AG09319 (cell line): ENCODE results near the gene FBLN7.

ENCODE experiments used
- DNase-seq: peaks from one replicate; pipeline ENCODE4 v3.0.0-alpha.2; 2010; ENCODE audit warnings: low read depth; ENCODE audit errors: extremely low read depth
- TF ChIP-seq, protein P1 (sequence below): IDR thresholded peaks from 2 replicates; pipeline ENCODE4 v1.5.1; 2011; ENCODE audit warnings: low read depth, mild to moderate bottlenecking, inconsistent platforms, low read length, moderate library complexity

FBLN7 gene

DNA sequence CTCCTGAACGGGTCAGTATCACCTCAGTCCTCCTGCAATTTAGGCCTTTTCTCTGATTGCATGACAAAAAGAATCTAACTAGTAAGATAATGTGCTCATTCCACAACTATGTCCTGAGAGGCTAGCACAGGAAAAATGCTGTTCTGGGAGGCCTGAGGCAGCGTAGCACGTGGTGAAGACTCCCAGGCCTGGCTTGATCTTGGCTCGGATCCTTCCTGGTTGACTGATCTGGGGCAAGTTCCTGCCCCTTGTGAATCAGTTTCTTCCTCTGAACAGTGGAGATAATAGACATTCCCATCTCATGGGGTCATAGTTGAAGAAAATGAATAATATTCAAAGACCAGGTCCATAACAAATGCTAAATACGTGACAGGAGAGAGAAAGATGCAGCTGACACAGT is 12.3 kb downstream of the FBLN7 start:
- TF ChIP-seq, protein P1, sequence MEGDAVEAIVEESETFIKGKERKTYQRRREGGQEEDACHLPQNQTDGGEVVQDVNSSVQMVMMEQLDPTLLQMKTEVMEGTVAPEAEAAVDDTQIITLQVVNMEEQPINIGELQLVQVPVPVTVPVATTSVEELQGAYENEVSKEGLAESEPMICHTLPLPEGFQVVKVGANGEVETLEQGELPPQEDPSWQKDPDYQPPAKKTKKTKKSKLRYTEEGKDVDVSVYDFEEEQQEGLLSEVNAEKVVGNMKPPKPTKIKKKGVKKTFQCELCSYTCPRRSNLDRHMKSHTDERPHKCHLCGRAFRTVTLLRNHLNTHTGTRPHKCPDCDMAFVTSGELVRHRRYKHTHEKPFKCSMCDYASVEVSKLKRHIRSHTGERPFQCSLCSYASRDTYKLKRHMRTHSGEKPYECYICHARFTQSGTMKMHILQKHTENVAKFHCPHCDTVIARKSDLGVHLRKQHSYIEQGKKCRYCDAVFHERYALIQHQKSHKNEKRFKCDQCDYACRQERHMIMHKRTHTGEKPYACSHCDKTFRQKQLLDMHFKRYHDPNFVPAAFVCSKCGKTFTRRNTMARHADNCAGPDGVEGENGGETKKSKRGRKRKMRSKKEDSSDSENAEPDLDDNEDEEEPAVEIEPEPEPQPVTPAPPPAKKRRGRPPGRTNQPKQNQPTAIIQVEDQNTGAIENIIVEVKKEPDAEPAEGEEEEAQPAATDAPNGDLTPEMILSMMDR = no peak
- DNase-seq = peak; percentile 71

DNA sequence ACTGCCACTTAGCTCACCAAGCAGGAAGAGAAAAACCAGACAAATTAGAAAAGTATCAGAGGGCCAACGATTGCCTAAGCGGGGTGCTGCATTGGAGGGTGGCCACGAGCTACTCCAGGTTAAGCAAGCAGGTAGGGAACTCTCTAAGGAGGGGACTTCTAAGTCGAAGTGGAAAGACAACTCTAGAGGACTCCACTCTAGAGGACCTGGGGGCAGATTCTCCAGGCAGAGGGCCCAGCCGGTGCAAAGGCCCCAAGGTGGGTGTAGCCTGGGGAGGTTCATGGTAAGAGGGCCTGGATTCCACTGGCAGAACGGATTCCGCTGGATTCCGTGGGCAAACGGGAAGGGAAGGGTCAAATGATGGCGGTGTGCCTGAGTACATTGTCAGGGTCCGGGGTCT is 12.7 kb downstream of the FBLN7 start:
- no peak for DNase-seq
- TF ChIP-seq, protein P1 = no peak

DNA sequence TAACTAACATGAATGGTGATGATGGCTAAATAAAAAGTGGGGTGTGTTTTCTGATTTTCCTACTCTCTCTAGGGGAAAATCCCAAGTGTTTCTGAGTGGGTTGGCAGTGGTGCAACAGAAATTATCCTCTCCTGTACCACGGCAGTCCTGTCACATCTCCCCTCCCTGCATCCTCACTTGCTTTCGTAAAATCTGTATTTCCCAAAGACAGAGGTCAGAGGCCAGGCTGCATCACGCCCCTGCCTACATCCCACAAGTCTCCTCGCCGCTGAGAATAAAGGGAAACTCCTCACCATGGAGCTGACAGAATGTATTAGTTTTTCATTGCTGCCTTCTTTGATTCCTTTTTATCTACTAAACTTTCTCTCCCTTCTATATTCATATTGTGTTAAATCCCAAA is 13.1 kb downstream of the FBLN7 start:
- DNase-seq = no peak
- TF ChIP-seq, protein P1 = no peak

DNA sequence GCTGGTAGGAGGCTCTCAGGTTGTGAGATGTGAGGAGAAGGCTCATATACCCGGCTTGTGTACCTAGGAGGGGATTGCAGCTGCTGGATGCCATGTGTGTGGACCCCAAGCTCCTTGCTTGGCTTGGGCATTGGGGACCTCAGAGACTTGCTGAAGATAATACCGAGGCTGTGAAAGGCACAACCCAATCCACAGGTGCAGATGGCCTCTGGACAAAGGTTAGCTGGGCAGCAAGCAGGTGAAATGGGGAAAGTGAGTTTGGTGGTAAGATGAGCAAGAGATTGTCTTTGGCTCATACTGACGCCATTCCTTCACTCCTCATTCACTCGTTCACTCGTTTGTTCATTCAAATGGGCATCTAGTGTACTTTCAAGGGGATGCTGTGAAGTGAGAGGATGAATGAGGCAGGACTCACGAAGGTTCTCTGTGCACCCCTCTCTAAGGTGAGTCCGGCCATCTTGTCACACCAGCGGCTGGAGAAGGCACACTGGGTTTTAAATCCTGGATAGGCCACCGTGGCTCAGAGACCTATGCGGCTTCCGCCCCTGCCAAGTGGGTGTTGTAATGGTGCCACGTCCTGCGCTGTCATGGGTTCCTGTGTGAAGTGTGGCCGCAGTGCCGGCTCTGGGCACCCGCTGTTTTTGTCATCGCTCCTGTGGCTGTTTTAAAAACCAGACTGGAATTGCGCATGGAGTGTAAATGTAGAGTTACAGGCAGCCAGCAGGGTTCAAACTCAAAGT is 13.7 kb downstream of the FBLN7 start:
- TF ChIP-seq, protein P1 = no peak
- no peak for DNase-seq

DNA sequence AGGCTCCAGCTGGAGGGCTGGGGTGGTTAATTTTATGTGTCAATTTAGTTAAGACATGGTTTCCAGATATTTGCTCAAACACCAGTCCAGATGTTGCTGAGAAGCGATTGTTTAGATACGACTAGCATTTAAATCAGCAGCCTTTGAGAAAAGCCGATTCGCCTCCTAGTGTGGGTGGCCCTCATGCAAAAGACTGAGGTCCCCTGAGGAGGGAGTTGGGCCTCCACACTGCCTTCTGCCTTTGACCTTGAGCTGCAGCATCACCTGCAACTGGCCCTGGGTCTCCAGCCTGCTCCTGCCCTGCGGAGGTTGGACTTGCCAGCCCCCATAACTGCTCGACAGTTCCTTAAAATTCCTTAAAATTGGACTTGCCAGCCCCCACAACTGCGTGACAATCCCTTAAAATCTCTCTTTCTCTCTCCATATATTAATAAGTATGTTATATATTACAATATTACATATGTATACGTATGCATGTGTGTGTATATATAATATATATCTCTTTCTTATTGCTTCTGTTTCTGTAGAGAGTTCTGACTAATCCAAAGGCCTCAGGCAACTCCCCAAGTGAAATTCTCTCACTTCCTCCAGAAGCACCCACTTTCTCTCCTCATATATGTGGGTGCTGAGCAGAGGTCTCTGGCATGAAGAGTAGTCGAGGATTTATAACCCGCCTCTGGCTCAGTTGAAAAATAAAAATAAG is 14.4 kb downstream of the FBLN7 start:
- TF ChIP-seq, protein P1 = no peak

DNA sequence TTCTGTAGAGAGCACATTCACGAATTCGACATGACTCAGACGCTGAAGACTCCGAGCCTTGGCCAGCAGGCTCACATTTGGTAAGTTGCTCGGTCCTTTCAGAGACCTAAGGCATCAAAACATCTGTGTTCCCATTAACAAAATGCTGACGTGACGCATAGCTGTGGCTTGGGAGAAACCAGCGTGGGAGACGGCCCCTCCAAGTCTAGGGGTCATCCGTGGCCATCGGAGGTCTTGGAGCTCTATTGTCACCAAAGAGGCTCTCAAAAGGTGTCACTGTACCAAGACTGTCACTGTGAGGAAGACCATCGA is 14.9 kb downstream of the FBLN7 start:
- TF ChIP-seq, protein P1 = no peak
- DNase-seq = peak; percentile 30

More for the DNA sequence above, 14.4 kb downstream of the FBLN7 start:
- no peak for DNase-seq

DNA sequence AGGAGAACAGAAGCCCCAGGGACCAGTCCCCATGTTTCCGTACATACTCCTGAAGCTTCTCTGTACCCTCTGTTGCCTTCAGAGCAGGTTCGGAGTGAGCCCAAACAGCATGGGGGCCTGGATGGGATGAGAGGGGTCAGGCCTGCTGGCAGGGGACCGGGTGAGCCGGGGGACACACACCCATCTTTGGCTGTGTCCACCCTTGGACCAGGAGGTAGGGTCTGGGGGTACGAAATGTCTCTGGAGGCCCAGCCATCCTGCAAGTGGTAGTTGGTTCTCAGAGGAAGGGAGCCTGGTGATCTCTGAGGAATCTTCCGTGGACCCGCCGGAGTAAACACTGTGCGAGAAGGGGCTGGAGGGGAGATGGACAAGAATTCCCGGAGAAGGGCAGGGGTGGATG is 15.3 kb downstream of the FBLN7 start:
- TF ChIP-seq, protein P1 = no peak
- DNase-seq = no peak
